GM21737 (cell line): ENCODE measurements around the gene UBXN4.
"Not testable (repeated sequence)": the region's sequence is repeated elsewhere in the genome, so short reads cannot be mapped to it uniquely, and the experiment has no call there.

Experiments
- ATAC-seq: cut with Tn5 transposase; IDR thresholded peaks from one replicate; pipeline ENCODE4 v1.9.1; 2021; ENCODE audit warnings: mild to moderate bottlenecking, moderate library complexity; ENCODE audit not compliant: unreplicated experiment

UBXN4 gene

GRCh38 chr2:135762530-135762929, 20.9 kb downstream of the UBXN4 start:
- ATAC-seq = no peak

GRCh38 chr2:135768863-135769262, 27.2 kb downstream of the UBXN4 start:
- ATAC-seq = no peak

- ATAC-seq = no peak
Observed at GRCh38 chr2:135773319-135773718, 31.7 kb downstream of the UBXN4 start.

DNA sequence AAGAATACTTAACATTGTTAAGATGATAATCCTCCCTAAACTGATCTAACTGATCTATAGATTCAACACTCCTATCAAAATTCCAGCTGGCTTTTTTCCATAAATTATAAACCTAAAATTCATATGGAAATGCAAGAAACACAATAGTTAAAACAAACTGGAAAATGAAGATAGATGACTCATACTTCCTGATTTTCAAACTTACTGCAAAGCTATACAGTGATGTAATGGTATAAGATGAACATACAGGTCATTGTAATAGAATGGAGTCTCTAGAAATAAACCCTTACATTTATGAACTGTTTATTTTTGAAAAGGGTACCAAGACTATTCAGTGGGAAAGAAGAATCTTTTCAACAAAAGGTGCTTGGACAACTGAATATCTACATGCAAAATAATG, 32.3 kb downstream of the UBXN4 start:
- no peak for ATAC-seq

GRCh38 chr2:135775420-135775819, 33.8 kb downstream of the UBXN4 start:
- no peak for ATAC-seq

DNA sequence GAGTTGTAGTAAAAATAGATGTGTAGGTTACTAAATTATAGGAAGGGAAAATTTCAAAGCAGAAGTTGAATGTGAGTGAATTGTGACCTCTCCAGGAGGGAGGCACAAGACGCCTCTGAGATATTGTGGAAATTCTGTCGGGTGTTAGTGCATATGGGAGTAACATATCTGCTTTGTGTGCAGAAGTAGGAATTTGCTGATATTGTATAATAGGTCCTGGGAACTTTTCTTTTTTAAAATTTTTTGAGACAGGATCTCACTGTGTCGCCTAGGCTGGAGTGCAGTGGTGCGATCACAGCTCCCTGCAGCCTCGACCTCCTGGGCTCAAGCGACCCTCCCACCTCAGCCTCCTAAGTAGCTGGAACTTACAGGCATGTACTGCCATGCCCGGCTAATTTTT, 34.7 kb downstream of the UBXN4 start:
- no peak for ATAC-seq

DNA sequence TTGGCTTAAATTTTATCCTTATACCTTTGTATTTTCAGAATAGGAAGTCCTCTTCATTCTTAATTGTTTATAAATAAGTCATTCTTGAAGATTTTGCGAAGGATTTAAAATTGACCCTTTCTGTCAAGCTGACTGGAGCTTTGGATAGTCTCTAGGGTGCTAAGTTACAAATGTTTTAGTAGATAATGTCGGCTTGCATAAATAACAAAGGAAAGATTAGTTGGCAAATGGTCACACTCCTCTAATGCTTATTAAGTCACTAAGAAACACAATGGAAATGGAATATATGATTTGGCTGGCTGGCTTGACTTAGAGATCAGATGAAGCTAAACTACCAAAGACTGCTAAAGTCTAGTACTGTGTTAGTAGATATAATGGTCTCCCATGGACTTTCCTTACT, 40.6 kb downstream of the UBXN4 start:
- no peak for ATAC-seq

DNA sequence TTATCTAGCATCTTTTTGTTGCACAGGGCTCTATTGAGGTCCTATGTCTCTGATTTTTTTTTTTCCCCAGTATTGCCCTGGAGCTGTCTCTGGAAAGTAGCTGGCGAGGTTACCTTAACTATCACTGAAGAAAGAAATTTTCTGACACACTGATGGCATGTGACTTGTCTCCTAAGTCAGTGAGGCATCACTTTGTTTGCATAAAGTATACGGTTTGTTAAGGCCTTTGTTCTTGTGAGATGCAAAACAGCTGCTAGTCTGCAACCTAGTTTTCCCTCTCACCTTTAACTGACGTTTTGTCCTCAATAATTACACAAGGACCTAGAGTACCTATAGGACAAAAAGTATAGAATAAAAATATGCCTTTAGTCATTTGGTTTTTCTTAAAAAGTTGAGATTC, 41.8 kb downstream of the UBXN4 start:
- ATAC-seq = no peak

DNA sequence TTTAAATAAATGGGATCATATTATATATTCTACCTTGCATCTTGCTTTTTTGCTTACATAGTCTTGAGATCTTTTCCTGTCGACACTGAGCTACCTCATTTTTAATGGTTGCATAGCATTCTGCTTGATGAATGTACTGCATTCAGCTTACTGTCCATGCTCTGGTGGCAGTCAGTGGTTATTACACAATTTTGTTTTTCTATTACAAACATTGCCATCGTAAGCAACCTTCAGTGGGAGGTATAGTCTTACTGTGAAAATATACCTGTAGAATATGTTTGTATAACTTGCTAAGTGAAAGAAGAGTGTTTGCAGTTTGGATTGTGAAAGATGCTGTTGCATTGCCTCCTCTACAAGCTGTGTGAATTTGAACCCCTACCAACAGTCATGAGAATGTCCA, 43.4 kb downstream of the UBXN4 start:
- no peak for ATAC-seq

DNA sequence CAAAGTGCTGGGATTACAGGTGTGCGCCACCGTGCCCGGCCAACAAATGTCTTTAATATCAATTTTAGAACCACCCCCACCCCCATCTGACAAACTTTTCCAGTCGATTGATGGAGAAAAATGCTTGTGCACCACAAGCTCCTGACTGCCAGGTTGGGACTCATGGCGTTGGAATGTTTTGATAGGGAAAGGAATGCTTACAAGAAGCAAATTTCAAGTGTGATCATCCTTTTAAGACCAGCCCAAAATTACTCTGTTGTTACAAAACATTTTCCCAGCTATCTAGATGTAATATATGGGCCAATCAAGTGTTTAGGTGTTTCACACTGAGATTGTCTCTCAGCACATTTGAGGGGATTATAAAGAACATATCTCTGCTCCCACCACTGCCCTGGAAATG, 45.2 kb downstream of the UBXN4 start:
- ATAC-seq = no peak

DNA sequence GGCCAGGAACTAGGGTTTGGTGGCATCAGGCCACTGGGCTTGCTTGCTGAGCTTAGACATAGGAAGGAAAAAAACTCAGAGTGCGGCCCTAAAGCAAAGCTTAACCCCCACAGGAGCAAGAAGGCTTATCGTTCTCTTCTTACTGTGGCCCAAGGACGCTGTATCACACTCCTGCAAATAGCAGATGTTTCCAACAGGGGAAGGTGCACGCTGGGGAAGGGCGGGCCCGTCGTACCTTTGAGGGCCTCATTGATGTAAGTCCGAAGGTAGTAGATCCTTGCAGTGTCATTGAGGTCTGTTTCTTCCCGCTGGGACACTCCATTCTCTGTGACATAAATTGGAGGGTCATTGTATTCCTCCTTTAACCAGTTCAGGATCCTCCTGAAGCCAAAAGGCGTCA, 48.8 kb downstream of the UBXN4 start:
- ATAC-seq = no peak

GRCh38 chr2:135791418-135792190, 49.9 kb downstream of the UBXN4 start:
- ATAC-seq = no peak

GRCh38 chr2:135792401-135793150, 50.9 kb downstream of the UBXN4 start:
- no peak for ATAC-seq

DNA sequence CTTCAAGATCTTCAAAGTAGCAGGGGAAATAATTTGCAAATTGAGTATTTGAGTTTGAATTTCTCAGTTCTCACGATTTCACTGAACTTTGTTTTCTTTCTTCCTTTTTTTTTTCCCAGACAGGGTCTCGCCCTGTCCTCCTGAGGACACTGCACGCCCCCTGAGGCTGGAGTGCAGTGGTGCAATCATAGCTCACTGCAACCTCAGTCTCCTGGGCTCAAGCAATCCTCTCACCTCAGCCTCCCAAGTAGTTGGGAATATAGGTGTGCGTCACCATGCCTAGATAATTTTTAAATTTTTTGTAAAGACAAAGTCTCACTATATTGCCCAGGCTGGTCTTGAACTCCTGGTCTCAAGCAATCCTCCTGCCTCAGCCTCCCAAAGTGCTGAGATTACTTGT, 54.0 kb downstream of the UBXN4 start:
- not testable (repeated sequence) for ATAC-seq

GRCh38 chr2:135796606-135797005, 55.0 kb downstream of the UBXN4 start:
- no peak for ATAC-seq

DNA sequence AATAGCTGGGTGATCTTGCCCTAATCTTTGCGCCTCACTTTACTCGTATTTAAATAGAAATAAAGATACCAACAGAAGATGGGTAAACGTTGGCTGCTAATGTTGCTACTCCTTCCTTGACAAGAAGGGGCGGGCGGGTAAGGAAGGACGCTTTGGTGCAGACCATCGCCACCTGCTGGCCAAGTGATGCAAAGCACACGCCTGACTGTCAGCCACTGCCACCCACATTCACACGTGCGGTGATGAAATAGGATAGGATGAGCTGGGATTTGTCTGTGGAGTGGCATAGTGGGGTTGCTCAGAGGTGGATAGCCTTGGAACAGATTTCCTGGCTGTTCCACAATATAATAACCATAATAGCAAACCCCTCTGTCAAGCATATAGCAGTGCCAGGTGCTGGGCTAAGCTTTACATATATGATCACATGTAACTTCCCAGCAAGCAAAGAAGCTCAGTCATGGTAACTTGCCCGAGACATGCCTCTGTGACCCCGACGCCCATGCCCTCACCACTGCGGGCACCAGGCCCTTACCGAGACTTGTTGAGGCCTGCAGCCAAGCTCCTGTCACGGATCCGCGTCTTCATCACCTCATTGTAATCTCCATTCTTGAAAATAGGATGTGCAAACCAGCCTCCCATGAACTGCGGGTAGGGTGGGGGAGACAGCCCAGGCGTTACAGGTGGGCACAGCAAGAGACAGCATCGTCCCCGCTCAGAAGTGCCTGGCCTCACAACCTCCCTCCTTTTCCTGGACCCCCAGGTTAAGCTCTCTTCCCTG, 56.0 kb downstream of the UBXN4 start:
- ATAC-seq = peak; percentile 64

- ATAC-seq = no peak
Observed at GRCh38 chr2:135798275-135798705, 56.6 kb downstream of the UBXN4 start.

GRCh38 chr2:135798762-135799161, 57.1 kb downstream of the UBXN4 start:
- ATAC-seq = no peak

- ATAC-seq = no peak
Observed at GRCh38 chr2:135799738-135800137, 58.1 kb downstream of the UBXN4 start.

DNA sequence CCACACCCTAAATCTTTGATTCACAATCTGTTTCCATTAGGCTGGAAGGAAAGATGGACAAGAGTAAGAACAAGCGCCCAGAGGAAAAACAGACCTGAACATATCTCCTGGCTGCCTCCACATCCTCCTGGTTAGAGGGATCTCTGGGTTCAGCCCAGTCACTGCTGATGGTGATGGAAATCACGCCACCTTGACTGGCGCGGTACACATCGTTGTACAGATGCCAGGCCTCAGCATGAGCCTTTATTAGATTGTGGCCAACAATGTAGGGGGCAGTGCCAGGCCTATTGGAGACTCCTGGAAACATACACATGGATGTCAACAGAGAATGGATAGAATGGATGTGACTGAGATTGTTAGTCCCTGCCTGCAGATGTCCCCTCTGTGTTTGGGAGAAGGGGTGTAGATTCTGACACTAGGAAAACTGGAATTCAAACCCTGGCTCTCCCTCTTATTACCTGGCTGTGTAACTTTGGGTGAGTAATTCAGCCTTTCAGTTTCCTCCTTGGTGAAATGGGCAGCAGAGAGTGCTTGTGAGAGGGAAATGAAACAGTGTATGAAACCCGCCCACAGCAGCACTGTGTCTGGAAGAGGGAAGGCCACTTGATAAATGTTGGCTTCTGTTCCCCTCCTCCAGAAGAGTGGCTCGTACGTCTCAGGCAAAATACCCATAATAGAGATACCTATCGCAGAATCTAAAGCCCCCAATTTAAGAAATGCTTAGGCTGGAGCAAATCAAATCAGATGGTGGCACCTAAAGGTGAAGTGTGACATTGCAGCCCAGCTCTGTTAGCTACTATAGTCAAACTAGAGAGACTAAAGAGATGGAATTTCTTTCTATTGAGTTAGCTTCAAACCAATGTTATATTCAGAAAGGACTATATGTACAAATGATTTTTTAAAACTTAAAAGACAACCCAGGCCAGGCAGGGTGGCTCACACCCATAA, 59.1 kb downstream of the UBXN4 start:
- no peak for ATAC-seq
